Liver (tissue), 9 donors: Measurements from ENCODE around the gene PDE1C. TPM values are rescaled to one million over a fixed set of nuclear protein-coding genes. Genes with fewer than 3 reads are reported as not detected.

Experiments used
- DNase-seq: peaks from one replicate; pipeline ENCODE4 v3.0.0-alpha.2; 2017; ENCODE audit warnings: low spot score
- H3K27ac ChIP-seq, 2 donors: one replicate each; pipeline ENCODE4 v1.7.0; 2013; ENCODE audit warnings: inconsistent platforms in 2 of 2, low read length in 2 of 2, control low read depth in 1 of 2, low read depth in 1 of 2, mild to moderate bottlenecking in 1 of 2
- H3K27me3 ChIP-seq, 4 donors: one replicate each; pipeline versions ENCODE4 v1.6.1 to v1.7.0; 2013; ENCODE audit warnings: low read length in 3 of 4, inconsistent platforms in 1 of 4, mild to moderate bottlenecking in 1 of 4, moderate library complexity in 1 of 4; ENCODE audit not compliant: control insufficient read depth in 4 of 4, insufficient read depth in 4 of 4
- H3K36me3 ChIP-seq, 4 donors: one replicate each; pipeline versions ENCODE4 v1.6.1 to v1.7.0; 2013; ENCODE audit warnings: low read length in 3 of 4, mild to moderate bottlenecking in 3 of 4, low read depth in 1 of 4, moderate library complexity in 1 of 4; ENCODE audit not compliant: control insufficient read depth in 4 of 4, insufficient read depth in 3 of 4
- H3K4me1 ChIP-seq, 4 donors: one replicate each; pipeline versions ENCODE4 v1.6.1 to v1.7.0; 2013; ENCODE audit warnings: low read length in 3 of 4, mild to moderate bottlenecking in 3 of 4, moderate library complexity in 1 of 4; ENCODE audit not compliant: control insufficient read depth in 4 of 4, insufficient read depth in 4 of 4
- H3K4me3 ChIP-seq, 3 donors: one replicate each; pipeline versions ENCODE4 v1.6.1 to v1.7.0; 2013; ENCODE audit warnings: low read length in 3 of 3, control low read depth in 1 of 3, low read depth in 1 of 3, mild to moderate bottlenecking in 1 of 3
- H3K9ac ChIP-seq, 2 donors: one replicate each; pipeline ENCODE4 v1.7.0; 2013; ENCODE audit warnings: low read length in 2 of 2, mild to moderate bottlenecking in 2 of 2, moderate library complexity in 2 of 2, control low read depth in 1 of 2, low read depth in 1 of 2
- H3K9me3 ChIP-seq, 4 donors: one replicate each; pipeline versions ENCODE4 v1.6.1 to v1.7.0; 2013; ENCODE audit warnings: low read length in 3 of 4; ENCODE audit not compliant: control insufficient read depth in 4 of 4
- CTCF ChIP-seq: fragments of 150-350 bp; IDR thresholded peaks from 2 replicates; pipeline ENCODE4 v1.5.1; 2017; ENCODE audit warnings: improper control_type of control experiment, low read depth, low read length; ENCODE audit not compliant: missing input control
- EGR1 ChIP-seq, 2 donors: IDR thresholded peaks; 2 replicates each; pipeline ENCODE4 v1.6.1; 2016 to 2018; ENCODE audit warnings: antibody characterized with exemption in 2 of 2, low read depth in 2 of 2
- GABPA ChIP-seq, 2 donors: IDR thresholded peaks in 1 of 2; conservative IDR thresholded peaks in 1 of 2; 2 replicates each; pipeline ENCODE4 v1.6.1; 2016; ENCODE audit warnings: antibody characterized with exemption in 2 of 2, mild to moderate bottlenecking in 1 of 2, moderate library complexity in 1 of 2
- HNF4A ChIP-seq, 2 donors: conservative IDR thresholded peaks; 2 replicates each; pipeline ENCODE4 v1.6.1; 2016; ENCODE audit warnings: antibody characterized with exemption in 2 of 2, mild to moderate bottlenecking in 2 of 2
- HNF4G ChIP-seq: IDR thresholded peaks from 2 replicates; pipeline ENCODE4 v1.6.1; 2016; ENCODE audit warnings: antibody characterized with exemption
- JUND ChIP-seq, 2 donors: IDR thresholded peaks; 2 replicates each; pipeline ENCODE4 v1.6.1; 2016; ENCODE audit warnings: antibody characterized with exemption in 2 of 2
- MAX ChIP-seq: IDR thresholded peaks from 2 replicates; pipeline ENCODE4 v1.6.1; 2016; ENCODE audit warnings: antibody characterized with exemption
- RAD21 ChIP-seq, 2 donors: IDR thresholded peaks; 2 replicates each; pipeline ENCODE4 v1.6.1; 2016; ENCODE audit warnings: antibody characterized with exemption in 2 of 2, mild to moderate bottlenecking in 2 of 2
- RXRA ChIP-seq, 2 donors: IDR thresholded peaks; 2 replicates each; pipeline ENCODE4 v1.6.1; 2017 to 2018; ENCODE audit warnings: antibody characterized with exemption in 2 of 2, mild to moderate bottlenecking in 1 of 2
- SP1 ChIP-seq: IDR thresholded peaks from 2 replicates; pipeline ENCODE4 v1.6.1; 2018; ENCODE audit warnings: antibody characterized with exemption, mild to moderate bottlenecking
- TAF1 ChIP-seq: conservative IDR thresholded peaks from 2 replicates; pipeline ENCODE4 v1.6.1; 2016; ENCODE audit warnings: antibody characterized with exemption, mild to moderate bottlenecking
- YY1 ChIP-seq: IDR thresholded peaks from 2 replicates; pipeline ENCODE4 v1.6.1; 2016; ENCODE audit warnings: antibody characterized with exemption, mild to moderate bottlenecking
- whole genome bisulfite sequencing: extraction: QIAGEN DNeasy Blood & Tissue Kit; methylation state at CpG from one replicate; pipeline ENCODE4 v1.1.7; 2013; 5-methylcytosine and 5-hydroxymethylcytosine counted together
- polyA plus RNA-seq, 2 donors: library from polyadenylated mRNA; stranded (reverse) in 1 of 2; unstranded in 1 of 2; fragments of 200-250 nt in 1 of 2; fragments of >200 nt in 1 of 2; fragmentation: Nextera tagmentation in 1 of 2; extraction: Ambion mirVana in 1 of 2; gene quantifications; one replicate each; pipeline versions ENCODE4 v1.2.1 to v1.2.3, GENCODE V29; 2013 to 2015
- total RNA-seq, 2 donors: library from RNA; depleted of rRNA; stranded (reverse); fragments of >200 nt; gene quantifications; one replicate each; pipeline ENCODE4 v1.2.3, GENCODE V29; 2014
- TF ChIP-seq, protein P1 (sequence below): IDR thresholded peaks from 2 replicates; pipeline ENCODE4 v1.6.1; 2016; ENCODE audit warnings: antibody characterized with exemption
- TF ChIP-seq, protein P2 (sequence below): IDR thresholded peaks from 2 replicates; pipeline ENCODE4 v1.6.1; 2016; ENCODE audit warnings: antibody characterized with exemption
- donor health status: healthy.
- donor health status: healthy.
- donor health status: healthy.
- donor health status: healthy.
- donor health status: healthy.

Gene PDE1C
- total and polyA plus RNA-seq, 4 donors, result 0.05 to 0.92 (median 0.47) TPM; not detected in 1

DNA sequence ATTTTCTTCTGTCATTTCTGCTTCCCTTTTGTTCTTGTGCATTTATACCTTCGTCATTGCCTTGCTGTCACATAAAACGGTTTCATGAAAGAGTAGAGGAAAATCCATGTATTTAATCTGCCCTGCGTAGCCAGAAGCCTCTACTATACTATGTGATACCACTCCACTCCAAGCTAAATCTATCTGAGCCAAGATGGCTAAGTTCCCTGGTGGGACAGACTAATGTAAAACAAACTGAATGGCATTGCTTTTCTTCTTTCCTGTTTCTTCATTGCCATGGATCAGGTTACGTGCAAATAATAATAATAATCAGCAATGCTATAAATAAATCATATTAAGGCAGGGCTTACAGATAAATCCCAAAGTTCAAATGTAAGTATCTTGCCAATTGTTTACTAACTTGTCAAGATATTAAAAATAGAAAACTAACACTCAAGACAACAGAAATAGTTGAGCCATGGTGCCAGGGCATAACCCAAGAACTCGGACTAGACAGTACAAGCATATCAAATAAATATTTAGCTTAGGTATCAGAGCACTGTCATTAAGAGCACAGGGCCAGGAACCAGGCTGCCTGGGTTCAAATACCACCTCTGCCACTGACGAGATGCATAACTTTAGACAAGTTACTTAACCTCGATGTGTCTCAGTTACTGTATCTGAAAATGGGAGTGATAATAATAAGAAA is 151.4 kb downstream of the PDE1C start:
- Histone ChIP-seq H3K4me3 (no peak overlapping the region), H3K36me3 (no peaks in the 10 kb centered on the region), H3K27ac (no peak overlapping the region), H3K9me3 (no peaks in the 10 kb centered on the region), H3K9ac (no peak overlapping the region), H3K27me3 (peaks cover 0 to 2% (median 0%) of the 10 kb centered on the region in 4 donors), H3K4me1 (no peaks in the 10 kb centered on the region)
- DNase-seq, result no peak
- TF ChIP-seq YY1, result no peak
- TF ChIP-seq HNF4G, result no peak
- TF ChIP-seq, protein P1, sequence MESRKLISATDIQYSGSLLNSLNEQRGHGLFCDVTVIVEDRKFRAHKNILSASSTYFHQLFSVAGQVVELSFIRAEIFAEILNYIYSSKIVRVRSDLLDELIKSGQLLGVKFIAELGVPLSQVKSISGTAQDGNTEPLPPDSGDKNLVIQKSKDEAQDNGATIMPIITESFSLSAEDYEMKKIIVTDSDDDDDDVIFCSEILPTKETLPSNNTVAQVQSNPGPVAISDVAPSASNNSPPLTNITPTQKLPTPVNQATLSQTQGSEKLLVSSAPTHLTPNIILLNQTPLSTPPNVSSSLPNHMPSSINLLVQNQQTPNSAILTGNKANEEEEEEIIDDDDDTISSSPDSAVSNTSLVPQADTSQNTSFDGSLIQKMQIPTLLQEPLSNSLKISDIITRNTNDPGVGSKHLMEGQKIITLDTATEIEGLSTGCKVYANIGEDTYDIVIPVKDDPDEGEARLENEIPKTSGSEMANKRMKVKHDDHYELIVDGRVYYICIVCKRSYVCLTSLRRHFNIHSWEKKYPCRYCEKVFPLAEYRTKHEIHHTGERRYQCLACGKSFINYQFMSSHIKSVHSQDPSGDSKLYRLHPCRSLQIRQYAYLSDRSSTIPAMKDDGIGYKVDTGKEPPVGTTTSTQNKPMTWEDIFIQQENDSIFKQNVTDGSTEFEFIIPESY, result no peak
- no peak for TF ChIP-seq GABPA (IDR thresholded peaks at IDR 0.05 in 1 of 2, conservative IDR thresholded peaks at IDR 0.05 in 1 of 2)
- TF ChIP-seq HNF4A (conservative IDR thresholded peaks at IDR 0.05), result no peak
- TF ChIP-seq RAD21 (IDR thresholded peaks at IDR 0.05), result no peak
- no peak for TF ChIP-seq EGR1 (IDR thresholded peaks at IDR 0.05; ENCODE audit: low read depth in 2 of 2)
- no peak for TF ChIP-seq CTCF
- TF ChIP-seq MAX, result no peak
- TF ChIP-seq, protein P2, sequence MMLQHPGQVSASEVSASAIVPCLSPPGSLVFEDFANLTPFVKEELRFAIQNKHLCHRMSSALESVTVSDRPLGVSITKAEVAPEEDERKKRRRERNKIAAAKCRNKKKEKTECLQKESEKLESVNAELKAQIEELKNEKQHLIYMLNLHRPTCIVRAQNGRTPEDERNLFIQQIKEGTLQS, result no peak
- no peak for TF ChIP-seq RXRA (IDR thresholded peaks at IDR 0.05)
- WGBS, result 75% methylated on average over 7 of the region's 7 CpGs

DNA sequence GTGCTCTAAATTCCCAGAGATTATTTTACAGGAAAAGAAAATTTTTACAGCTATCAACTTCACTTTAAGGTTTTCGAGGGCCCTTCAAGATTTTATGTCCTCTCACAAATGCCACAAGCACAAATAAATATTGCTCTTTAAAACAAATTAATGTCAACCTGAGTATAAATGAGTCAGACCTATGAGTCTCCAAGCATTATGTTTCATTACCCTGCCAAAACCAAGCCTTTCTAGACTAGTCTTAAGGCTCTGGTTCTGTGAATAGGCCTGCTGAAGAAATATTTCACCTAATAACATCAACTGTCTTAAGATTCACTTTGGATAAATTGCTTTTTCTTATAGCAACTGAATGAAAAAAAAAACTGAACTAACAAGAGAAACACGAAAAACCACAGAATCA is 153.0 kb downstream of the PDE1C start:
- H3K36me3 ChIP-seq, result no peaks in the 10 kb centered on the region
- H3K27me3 ChIP-seq, result peaks cover 0 to 2% (median 0%) of the 10 kb centered on the region in 4 donors
- WGBS, result 75% methylated on average over 2 of the region's 2 CpGs
- H3K4me3 ChIP-seq, result no peak overlapping the region
- no peak for DNase-seq
- H3K9ac ChIP-seq, result no peak overlapping the region
- no peak for TF ChIP-seq TAF1
- H3K27ac ChIP-seq, result no peak overlapping the region
- H3K4me1 ChIP-seq, result no peaks in the 10 kb centered on the region
- H3K9me3 ChIP-seq, result no peaks in the 10 kb centered on the region

DNA sequence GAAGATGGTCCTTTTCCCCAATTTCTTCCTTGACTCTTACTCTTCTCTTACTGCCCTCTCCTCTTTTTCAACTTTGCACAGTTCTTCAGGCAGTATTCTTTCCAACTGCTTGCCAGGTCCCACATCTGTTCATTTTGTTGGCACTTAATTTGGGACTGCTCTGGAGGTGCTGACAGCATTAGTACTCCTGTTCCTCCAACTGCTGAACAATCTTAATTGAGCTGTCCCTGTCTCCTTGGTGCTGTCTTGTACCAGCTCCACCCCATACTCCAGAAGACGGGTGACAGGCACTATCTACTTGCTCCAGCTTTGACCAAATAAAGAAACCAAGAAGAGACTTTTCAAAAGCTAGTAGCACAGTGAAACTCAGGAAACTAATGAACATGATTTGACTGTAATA is 160.0 kb downstream of the PDE1C start:
- H3K4me1 ChIP-seq, result no peaks in the 10 kb centered on the region
- no peak overlapping the region for H3K9ac ChIP-seq
- TF ChIP-seq HNF4G (no peak), TAF1 (no peak), RAD21 (IDR thresholded peaks at IDR 0.05) (no peak), RXRA (IDR thresholded peaks at IDR 0.05) (no peak), EGR1 (IDR thresholded peaks at IDR 0.05; ENCODE audit: low read depth in 2 of 2) (no peak), SP1 (no peak), YY1 (no peak), HNF4A (conservative IDR thresholded peaks at IDR 0.05) (no peak), JUND (IDR thresholded peaks at IDR 0.05) (no peak)
- peaks cover 0 to 3% (median 0%) of the 10 kb centered on the region in 4 donors for H3K27me3 ChIP-seq
- whole genome bisulfite sequencing, result 77% methylated on average over 1 of the region's 1 CpG
- DNase-seq, result no peak
- H3K9me3 ChIP-seq, result no peaks in the 10 kb centered on the region
- no peak overlapping the region for H3K27ac ChIP-seq
- H3K36me3 ChIP-seq, result no peaks in the 10 kb centered on the region
- no peak overlapping the region for H3K4me3 ChIP-seq
